GM04504 (cell line): ENCODE measurements around the gene MTA3.

Experiments
- DNase-seq: peaks from one replicate; pipeline ENCODE4 v3.0.0-alpha.2; 2012; ENCODE audit warnings: low read depth

Gene MTA3

DNA sequence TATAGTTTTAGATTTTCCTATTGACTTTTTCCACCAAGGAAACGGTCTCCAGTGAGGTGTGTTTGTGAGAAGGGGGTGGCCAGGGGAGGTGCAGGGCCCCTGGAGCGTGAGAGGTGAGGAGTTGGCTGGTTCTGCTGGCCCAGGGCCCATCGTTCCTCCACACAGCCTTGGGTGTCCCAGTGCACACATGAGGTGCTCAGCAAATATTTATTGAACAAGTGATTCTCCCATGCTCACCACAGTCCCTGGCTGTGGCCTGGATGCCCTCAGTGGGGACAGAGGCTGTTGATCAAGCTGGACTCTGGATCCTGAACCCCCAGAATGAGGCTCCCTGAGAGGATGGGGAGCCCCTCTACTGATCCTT, 219.0 kb downstream of the MTA3 start:
- no peak for DNase-seq

DNA sequence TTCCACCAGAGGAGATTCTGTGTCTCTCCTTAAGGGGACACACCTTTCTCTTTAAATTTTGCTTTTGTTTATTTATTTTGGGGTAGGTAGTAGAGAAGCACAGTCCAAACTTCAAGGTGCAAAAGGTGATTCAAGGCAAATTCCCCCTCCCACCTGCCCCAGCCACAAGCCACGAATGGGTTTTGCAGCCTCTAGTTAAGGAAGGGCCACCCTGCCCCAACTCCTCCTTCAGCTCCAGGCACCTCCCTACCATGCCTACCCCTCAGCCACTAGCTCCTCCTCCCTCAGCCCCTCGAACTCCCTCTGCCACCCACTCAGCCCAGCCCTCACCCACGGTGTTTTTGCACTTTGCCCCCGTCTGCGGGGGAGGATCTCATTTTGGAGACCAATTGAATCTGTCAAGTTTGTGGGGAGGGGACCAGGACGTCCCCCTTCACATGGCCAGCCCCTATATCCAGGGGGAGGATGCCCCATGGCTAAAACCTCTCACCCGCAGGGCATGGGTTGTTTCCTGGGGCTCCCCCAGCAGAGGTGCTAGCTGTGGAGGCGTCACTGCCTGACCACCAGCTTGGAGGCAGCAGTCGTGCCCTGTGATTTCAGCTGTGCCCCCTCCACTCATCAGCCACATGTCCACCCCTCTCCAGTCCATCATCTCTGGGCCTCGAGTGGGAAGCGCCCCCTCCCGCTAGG, 219.5 kb downstream of the MTA3 start:
- no peak for DNase-seq

DNA sequence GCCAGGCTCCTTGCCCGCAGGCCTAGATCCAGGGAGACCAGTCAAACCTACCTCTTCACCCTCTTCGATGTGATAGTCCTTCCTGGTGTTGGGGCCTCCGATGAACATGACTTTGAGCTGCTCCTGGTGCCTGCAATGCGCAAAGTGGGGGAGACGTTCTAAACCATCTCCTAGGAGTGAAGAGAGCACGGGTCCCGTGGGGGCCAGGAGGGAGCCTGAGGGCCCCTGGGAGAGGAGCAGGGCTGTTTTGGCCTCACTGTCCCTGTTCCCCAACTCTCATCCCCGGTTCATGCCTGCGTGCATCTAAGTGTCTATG, 220.0 kb downstream of the MTA3 start:
- no peak for DNase-seq

DNA sequence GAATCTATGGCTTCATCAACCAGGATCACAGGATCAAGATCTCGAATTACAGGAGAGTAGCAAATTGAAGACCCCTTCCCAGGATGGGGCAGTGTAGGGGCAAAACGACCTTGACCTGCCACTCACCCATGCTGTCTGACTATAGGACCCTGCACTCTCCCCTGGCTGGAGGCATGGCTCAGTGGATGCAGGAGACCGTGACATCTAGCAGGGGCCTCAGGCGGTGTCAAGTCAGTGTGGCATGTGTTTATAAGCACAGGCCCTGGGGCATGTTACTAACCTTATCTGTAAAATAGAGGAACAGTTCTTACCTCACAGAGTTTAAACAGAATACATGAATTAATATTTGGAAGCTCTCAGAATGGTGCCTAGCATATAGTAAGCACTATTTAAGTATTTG, 220.4 kb downstream of the MTA3 start:
- DNase-seq: no peak

DNA sequence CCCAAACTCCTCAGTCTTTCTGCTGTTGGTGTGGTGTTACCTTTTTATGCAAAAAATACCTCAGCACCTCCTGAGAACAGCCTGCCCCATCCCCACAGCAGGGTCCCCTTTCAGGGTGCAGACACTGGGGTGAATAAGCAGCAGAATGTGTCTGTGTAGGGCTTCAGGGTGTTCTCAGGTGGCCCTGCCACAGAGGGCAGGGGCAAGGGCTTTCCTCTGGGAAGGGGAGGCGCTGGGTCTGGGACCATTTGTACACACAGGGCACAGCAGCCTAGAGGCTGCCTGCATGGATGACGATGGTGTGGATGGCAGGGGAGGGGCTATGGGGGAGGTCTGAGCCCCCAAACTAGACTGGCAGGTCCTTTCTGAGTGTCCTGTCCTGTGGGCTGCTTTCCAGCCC, 221.3 kb downstream of the MTA3 start:
- no peak for DNase-seq

DNA sequence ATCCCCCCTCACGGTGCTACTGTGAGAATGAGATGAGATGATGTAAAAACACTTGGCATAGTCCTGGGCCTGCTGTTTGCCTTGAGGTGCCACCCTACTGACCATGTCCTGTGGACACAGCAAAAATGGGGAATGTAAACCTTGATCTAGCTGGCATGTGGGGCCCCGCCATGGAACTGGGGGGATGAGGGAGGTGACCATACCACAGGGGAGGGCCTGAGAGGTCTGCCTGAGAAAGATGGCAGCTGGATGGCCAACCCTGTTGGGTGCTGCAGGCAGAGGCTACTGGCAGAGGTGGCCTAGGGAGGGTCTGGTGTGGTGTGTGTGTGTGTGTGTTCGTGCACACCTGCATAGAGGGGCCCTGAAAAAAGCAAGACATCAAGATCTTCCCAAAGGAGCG, 223.2 kb downstream of the MTA3 start:
- DNase-seq: no peak

DNA sequence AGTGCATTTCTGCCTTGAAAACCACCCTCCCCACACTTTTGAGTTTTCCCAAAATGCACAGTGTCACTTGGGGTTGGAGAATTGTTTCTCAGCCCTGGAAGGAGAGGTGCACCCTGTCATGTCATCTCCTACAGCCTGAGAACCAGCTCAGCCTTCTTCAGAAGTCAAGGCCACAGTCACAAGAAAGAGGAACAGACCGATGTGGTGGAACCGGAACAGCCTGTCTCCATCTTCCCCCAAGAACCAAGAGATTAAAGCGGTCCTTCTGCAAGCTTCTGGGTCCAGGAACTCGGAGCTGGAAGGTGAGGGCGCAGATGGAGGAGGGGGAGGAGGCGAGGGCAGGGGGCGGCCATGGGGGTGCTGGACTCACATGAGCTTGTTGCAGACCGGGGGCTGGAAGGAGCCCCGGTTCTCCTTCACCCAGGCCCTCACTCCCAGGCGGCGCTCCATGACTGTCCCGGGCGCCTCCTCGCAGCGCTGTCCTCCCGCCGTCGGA, 223.7 kb downstream of the MTA3 start:
- no peak for DNase-seq

DNA sequence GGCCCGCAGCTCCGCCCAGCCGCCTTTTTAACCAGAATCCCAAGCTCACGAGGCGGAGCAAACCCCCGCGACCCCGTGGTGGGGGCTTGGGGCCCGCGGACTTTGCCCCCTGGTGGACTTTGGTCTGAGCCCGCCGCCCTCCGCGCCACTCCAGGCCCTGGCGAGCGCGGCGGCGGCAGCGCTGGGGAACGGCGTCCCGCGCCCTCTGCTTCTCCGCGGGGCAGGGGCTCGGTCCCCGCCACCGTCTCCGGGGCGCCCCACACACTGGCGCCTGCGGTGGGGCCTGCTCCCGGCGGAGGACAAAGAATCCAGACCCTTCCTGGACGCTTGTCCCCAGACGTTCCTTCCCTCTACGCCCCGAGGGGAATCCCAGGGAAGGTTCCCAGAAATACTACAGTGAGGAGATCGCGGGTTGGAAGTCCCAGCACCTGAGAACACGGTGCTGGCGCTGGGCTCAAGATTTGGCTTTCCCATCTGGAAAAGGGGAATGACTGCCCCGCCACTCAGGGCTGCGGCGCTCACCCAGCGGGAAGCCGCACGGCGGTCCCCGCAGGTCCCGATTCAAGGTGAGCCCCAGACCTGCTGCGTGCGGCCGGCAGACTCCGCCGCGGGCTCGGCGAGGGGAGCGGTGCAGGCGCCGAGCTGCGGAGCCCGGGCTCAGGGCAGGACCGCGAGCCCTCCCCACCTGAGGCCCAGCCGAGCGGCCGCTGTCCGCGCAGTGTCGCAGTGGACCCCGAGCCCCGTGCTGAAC, 224.3 kb downstream of the MTA3 start, which contains the start of gene HAAO:
Gene HAAO, minus strand, starts transcription at position 1 of the 751 bp plus-strand sequence. CDS start 47 bp downstream, outside the sequence.
- no peak for DNase-seq

DNA sequence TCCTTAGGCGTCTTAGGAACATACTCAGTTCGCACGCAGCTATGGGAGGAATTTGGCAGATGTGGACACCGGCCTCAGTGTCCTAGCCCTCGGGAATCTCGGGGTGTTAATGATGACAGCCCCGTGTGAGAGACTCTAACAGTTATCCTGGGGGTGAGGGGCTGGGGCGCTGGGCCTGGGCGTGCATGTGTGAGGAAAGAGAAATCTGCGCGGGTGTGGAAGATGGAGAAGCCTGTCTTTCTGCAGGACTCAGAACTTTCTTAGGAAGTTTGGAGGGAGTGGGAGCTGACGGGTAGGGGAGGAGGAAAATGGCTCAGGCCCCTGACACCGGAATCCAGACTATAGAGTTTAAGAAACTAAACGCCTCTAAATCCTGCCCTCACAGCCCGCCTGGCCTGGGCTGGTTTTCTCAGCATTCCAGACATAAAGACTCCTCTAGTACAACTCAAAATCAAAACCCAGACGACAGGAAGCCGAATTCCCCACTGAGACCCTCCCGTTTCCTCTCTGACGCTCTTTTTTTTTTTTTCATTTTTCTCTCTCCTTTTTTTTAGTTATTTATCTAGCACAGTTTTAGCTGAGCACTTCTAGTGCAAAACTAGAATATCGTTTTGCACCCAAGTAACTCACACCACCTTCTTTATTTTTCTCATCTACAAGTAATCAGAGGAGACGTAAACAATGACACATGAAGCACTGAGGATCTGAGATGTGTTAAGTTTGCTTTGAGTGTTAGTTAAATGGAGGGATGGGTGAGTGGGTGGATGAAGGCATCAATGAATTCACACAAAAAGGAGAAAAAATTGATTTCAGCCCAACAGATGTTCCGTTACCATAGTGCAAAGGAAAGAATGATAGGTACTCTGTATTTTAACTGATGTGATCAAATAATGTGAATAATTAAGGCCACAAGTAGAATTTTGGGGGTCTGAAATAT, 225.2 kb downstream of the MTA3 start:
- no peak for DNase-seq

DNA sequence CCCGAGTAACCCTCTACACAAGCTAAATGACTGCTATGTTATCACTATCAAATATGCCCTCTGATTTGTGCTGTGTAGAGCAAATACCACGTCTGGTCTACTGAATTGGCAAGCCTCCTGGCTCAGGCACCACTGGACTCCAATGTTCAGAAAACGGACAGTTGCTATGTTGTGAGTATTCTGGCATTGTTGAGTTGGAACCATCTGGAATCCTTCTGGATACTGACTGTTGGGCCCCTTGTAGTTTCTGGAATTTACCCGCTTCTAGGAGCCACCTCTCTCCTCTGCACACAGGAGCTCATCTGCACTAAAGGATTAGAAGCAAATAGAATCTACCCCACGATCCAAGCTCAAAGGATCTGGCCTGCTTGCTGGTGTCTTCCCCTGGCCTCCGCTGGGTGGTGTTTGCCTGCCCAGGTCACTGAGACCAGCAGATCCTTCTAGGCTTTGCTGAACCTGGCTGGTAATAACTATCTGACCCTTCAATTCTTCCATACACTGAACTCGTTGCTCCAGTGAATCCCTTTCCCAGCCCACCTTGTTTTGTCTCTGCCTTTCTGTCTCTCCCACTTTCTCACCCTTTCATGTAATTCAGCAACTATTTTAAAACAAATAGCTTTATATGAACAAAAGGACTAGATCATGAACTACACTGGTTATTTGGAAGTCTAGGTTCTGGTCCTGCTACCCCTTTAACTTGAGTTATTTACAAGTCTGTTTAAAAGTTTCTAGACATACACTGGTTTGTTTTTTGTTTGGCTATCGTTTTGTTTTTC, 226.0 kb downstream of the MTA3 start:
- DNase-seq: no peak

DNA sequence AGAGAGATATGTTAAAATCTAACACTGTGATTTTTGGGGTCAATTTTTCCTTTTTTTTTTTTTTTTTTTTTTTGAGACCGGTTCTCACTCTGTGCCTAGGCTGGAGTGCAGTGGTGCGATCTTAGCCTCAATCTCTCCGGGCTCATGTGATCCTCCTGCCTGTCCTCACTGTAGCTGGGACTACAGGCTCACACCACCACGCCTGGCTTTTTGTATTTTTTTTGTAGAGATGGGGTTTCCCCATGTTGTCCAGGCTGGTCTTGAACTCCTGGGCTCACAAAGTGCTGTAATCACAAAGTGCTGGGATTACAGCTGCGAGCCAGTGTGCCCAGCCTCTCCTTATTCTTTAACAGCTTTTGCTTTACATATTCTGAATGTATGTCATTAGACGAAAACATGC, 226.8 kb downstream of the MTA3 start:
- no peak for DNase-seq

DNA sequence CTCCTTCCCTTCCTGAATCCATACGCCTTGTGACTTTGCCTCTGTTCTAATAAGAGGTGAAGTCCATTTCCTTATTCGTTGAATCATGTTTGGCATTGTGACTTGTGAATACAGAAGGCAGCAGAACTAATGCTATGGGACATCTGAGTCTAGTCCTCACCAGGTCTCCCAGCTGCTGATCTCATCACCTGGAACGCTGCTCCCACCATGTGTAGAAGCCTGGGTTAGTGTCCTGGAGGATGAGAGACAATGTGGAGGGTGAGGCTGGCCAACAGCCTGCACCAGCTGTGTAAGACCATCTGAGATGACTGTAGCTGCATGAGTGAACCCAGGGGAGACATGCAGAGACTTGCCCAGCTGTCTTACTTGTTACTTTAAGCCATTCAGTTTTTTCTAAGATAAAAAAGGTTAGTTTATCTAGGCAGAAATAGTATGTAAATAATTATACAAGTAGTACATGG, 227.4 kb downstream of the MTA3 start:
- DNase-seq: no peak

DNA sequence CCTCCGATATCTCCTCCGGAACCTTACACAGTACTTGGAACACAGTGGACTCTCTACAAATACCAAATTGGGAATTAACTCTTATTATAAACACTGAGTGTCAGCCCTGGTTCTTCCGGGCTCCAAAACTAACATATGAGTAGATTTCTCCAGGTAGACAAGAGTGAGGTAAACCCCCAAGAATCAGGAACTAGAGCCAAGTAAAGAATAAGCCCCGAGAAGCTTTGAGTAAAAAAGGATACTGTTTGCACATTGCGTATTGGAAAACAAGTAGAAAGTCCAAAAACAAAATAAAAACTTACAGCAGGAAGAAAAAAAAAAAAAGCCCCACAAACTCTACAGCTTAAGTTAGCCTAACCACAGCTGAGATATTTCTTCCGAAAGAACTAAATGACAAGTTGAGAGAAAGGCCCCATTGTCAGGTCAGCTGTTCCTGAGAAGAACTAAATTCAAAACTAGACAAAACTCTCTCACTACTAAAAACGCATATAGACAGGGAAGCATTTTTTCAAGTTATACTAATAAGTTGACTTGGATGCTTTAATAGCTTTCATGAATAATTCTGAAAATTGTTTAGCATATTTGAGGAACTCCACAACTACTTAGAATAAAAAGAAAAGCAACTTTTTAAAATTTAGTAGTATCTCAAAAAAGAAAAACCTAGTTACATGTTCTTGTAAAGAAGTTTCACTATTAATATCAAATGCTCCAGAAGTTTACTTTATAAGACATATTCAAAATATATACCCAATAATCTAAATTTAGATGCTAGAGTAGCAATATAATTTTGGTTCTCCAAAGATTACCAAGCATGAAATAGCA, 228.2 kb downstream of the MTA3 start:
- DNase-seq: no peak

DNA sequence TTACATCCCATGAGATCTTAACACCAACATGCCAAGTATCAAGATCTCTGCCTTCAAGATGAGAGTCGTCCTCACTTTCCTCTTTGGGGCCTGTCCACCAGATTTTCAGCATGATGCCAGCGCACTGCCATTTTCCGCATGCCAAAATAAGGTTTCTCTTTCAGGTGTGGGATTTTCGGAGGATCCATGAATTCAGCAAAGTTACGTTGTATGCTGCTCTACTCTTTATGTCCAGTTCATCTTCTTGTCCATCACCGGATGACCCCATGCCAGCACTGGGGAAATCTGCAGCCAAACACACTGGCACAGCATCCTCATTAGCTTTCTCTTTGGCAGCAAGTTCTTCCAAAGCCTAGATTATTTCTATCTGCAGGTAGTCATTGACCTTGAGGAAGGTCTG, 228.8 kb downstream of the MTA3 start:
- DNase-seq: no peak

DNA sequence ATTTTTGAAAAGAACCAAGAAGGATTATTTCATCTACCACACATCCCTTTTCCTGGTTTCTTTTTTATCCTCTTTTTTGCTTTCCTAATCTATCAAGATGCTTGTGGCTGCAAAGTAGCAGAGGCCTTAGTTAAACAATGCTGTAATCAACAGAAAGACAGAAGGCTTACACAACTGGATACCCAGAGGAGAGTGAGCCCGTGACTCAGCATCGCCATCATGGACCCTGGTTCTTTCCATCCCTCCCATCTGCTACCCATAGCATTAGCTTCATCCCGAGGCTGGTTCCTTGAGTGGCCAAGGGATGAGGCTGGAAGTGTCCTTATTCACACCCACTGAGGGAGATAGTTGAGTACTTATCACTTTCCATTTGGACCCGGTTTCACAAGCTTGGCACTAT, 231.4 kb downstream of the MTA3 start:
- DNase-seq: no peak

DNA sequence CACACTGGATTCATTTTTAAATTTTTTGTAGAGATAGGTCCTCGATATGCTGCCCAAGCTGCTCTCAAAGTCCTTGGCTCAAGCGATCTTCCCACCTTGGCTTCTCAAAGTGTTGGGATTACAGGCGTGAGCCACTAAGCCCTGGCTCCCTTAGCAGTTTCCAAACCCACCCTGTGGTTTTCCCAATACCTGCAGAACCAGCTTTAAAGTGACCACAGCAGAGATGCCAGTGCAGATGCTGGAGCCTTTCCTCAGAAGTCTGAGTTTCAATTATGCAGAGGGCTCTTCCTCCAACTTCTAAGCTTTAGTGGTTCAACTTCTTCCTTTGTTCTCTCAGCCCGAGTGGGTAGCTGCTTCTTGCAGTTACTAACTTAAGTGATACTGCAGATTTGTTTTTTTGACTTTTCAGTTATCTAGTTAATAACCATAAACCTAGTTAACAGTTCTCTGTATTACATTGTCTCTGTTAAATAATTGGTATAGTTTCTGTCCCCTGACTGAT, 232.1 kb downstream of the MTA3 start:
- no peak for DNase-seq

DNA sequence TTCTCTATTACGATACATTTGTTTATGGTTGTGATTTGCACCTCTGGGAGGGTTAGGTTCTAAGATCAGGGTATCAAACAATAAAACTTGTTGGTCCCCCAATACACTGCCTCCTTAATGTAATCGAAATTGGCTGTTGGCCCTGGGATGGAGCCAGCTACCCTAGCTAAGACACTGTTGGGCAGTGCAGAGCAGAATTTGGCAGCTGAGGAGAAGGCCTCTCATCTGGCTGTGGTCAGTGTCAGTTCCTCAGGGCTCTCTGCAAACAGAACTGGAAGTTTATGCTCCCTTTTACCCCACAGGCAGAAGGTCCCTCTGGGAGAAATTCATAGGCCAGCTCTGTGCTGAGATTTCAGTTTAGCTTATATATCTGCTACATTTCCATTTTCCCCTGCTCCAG, 232.5 kb downstream of the MTA3 start:
- DNase-seq: no peak

DNA sequence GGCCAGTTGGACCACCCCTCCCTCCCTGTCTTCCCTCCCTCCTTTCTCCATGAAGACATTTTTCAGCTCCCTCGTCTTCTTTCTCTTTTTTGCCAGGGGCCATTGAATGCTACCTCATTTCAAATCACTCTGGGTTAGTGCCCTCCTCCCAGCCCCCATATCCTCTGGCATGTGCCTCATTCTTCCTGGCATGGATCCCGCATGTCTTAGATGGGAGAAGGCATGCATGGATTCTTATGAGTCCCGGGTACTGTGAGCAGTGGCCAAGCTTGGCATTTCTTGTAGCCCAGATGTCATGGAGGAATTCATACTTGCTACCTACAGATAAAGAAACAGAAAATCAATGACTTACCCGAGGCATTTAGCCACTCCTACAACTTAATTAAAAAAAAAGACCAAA, 232.9 kb downstream of the MTA3 start:
- no peak for DNase-seq

DNA sequence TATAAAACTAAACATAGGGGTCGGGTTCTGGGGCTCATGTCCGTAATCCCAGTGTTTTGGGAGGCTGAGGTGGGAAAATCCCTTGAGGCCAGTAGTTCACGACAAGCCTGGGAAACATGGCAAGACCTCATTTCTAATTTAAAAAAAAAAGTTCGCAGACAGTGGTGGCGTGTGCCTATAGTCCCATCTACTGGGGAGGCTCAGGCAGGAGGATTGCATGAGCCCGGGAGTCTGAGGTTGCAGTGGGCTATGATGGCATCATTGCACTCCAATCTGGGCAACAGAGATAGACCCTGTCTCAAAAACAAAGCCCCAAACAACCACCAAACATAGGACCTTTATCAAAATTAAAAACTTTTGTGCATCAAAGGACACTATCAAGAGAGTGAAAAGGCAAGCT, 233.7 kb downstream of the MTA3 start:
- DNase-seq: no peak

DNA sequence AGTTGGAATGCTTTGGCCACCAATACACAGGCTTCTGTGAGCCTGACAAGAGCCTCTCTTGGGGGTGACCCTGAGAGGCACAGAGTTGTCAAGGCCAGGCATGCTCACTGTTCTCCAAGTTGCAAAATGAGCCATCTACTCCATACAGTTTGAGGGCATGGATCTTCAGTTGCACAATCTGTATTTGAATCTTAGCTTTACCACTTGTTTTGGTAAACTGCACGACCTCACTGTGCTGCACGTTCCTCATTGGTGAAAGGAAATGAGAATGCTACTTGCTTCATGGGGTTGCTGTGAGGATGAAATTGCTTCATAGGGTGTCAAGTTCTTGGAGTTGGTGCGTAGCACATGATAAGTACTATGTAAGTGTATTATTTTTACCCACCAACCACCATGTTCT, 235.9 kb downstream of the MTA3 start:
- no peak for DNase-seq

DNA sequence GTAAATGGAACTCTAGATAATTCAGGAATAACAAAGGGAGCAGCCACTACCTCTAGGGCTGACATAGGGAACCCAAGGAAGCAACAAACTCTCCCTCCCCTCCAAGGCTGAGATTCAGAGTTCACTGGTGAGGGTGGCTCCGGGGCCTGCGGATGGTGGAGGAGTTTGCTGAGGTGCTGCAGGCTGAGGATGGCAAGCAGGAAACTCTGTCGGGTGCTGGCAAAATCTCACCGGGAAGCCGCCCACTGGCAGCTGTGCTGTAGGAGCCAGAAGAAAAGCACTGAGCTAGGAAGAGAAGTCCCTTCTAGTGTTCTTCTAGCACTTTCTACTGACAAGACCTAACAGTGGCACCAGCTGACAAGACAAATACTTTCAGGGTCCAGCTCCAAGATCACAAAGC, 236.5 kb downstream of the MTA3 start:
- DNase-seq: no peak
